Hepatocyte (in vitro differentiated cells): Measurements from ENCODE around the gene CATSPERD. TPM values are rescaled to one million over a fixed set of nuclear protein-coding genes. Genes with fewer than 3 reads are reported as not detected.

Source experiments
- DNase-seq: peaks from one replicate; pipeline ENCODE4 v3.0.0-alpha.2; 2016; ENCODE audit warnings: low spot score
- H2AFZ ChIP-seq: fragments of 200-600 bp; sonication (generic); 2 replicates; pipeline ENCODE4 v1.6.0; 2016; ENCODE audit warnings: antibody characterized with exemption, mild to moderate bottlenecking
- H3K27ac ChIP-seq: fragments of 200-600 bp; sonication (generic); 2 replicates; pipeline ENCODE4 v1.5.1; 2016; ENCODE audit warnings: mild to moderate bottlenecking
- H3K27me3 ChIP-seq: fragments of 200-600 bp; sonication (generic); 2 replicates; pipeline ENCODE4 v1.6.1; 2016
- H3K36me3 ChIP-seq: fragments of 200-600 bp; sonication (generic); replicated peaks from 2 replicates; pipeline ENCODE4 v1.5.1; 2016; ENCODE audit warnings: low read depth; ENCODE audit not compliant: insufficient read depth
- H3K4me1 ChIP-seq: fragments of 200-600 bp; sonication (generic); 2 replicates; pipeline ENCODE4 v1.5.1; 2016; ENCODE audit warnings: mild to moderate bottlenecking, moderate library complexity; ENCODE audit not compliant: insufficient read depth
- H3K4me2 ChIP-seq: fragments of 200-600 bp; sonication (generic); 2 replicates; pipeline ENCODE4 v1.6.0; 2016
- H3K4me3 ChIP-seq: fragments of 200-600 bp; sonication (generic); 2 replicates; pipeline ENCODE4 v1.5.1; 2016; ENCODE audit warnings: mild to moderate bottlenecking
- H3K79me2 ChIP-seq: fragments of 200-600 bp; sonication (generic); 2 replicates; pipeline ENCODE4 v1.6.0; 2017; ENCODE audit warnings: mild to moderate bottlenecking
- H3K9me2 ChIP-seq: fragments of 200-600 bp; sonication (generic); replicated peaks from 2 replicates; pipeline ENCODE4 v1.6.0; 2017; ENCODE audit warnings: mild to moderate bottlenecking; ENCODE audit not compliant: insufficient read depth
- H3K9me3 ChIP-seq: fragments of 200-600 bp; sonication (generic); 2 replicates; pipeline ENCODE4 v1.5.1; 2016; ENCODE audit warnings: low read depth, mild to moderate bottlenecking
- H4K20me1 ChIP-seq: fragments of 200-600 bp; sonication (generic); 2 replicates; pipeline ENCODE4 v1.6.0; 2016; ENCODE audit warnings: mild to moderate bottlenecking; ENCODE audit not compliant: insufficient read depth, poor library complexity, severe bottlenecking
- CTCF ChIP-seq: fragments of 200-600 bp; sonication (generic); IDR thresholded peaks from 2 replicates; pipeline ENCODE4 v1.5.1; 2016; ENCODE audit warnings: antibody characterized with exemption, mild to moderate bottlenecking; ENCODE audit not compliant: poor library complexity
- EZH2 ChIP-seq: fragments of 200-600 bp; sonication (generic); IDR thresholded peaks from 2 replicates; pipeline ENCODE4 v1.6.1; 2016; ENCODE audit warnings: antibody characterized with exemption, mild to moderate bottlenecking, borderline replicate concordance
- EZH2phosphoT487 ChIP-seq: fragments of 200-600 bp; sonication (generic); IDR thresholded peaks from one replicate; pipeline ENCODE4 v1.6.1; 2018; ENCODE audit warnings: antibody characterized with exemption, mild to moderate bottlenecking, low read depth, moderate library complexity; ENCODE audit not compliant: unreplicated experiment, severe bottlenecking
- WGBS: methylation state at CpG from one replicate; pipeline ENCODE4 v1.1.6; 2016; ENCODE audit warnings: low lambda C conversion rate; ENCODE audit errors: missing lambda C conversion rate; 5-methylcytosine and 5-hydroxymethylcytosine counted together
- polyA plus RNA-seq: library from polyadenylated mRNA; unstranded; fragments of >200 nt; fragmentation: Nextera tagmentation; extraction: Ambion mirVana; gene quantifications from 2 replicates; pipeline ENCODE4 v1.2.1, GENCODE V29; 2016
- total RNA-seq: library from RNA; depleted of rRNA; stranded (reverse); fragments of >200 nt; gene quantifications from 2 replicates; pipeline ENCODE4 v1.2.3, GENCODE V29; 2014

Gene CATSPERD
- total and polyA plus RNA-seq, 2 experiments from 2014 or later, result not detected

DNA sequence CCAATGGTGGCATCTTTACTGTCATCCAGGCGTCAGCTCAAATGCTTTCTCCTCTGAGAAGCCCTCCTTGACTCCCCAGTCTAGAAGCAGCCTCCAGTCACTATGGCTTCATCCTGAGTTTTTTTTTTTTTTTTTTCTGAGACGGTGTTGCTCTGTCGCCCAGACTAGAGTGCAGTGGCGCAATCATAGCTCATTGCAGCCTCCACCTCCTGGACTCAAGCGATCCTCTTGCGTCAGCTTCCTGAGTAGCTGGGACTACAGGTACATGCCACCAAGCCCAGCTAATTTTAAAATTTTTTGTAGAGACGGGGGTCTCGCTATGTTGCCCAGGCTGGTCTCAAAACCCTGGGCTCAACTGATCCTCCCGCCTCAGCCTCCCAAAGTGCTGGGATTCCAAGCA, 88.6 kb downstream of the CATSPERD start:
- H3K9me3 ChIP-seq, result no peaks in the 10 kb centered on the region
- peaks cover 6% of the 10 kb centered on the region for H3K4me1 ChIP-seq
- peak; percentile 14 for DNase-seq
- H2AFZ ChIP-seq, result no peak overlapping the region
- no peaks in the 10 kb centered on the region for H3K79me2 ChIP-seq
- H3K27ac ChIP-seq, result no peak overlapping the region
- no peak overlapping the region for H3K4me3 ChIP-seq
- H3K9me2 ChIP-seq, result no peaks in the 10 kb centered on the region
- no peak overlapping the region for H3K4me2 ChIP-seq
- H4K20me1 ChIP-seq, result no peaks in the 10 kb centered on the region
- H3K27me3 ChIP-seq, result no peaks in the 10 kb centered on the region
- no peaks in the 10 kb centered on the region for H3K36me3 ChIP-seq
- WGBS, result 89% methylated on average over 9 of the region's 9 CpGs
- TF ChIP-seq CTCF (no peak), EZH2 (no peak), EZH2phosphoT487 (no peak)

DNA sequence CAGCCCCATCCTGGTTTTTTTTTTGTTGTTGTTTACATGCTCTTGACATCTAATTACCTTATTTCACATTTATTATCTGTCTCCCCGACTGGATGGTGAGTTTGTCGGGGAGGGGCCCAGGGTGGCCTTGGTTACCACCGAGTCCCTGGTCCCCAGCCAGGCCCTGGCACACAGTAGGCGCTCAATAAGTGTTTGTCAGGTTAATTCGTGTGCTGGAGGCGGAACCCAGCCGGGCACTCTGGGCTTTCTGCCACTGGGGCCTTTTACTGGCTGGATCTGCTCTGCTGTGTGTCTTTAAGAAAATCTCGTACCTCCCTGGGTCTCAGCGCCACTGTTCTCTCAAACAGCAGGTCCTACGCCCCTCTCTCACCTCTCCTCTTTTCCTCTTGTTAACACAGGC, 89.0 kb downstream of the CATSPERD start:
- no peaks in the 10 kb centered on the region for H3K27me3 ChIP-seq
- no peaks in the 10 kb centered on the region for H3K79me2 ChIP-seq
- H3K36me3 ChIP-seq, result no peaks in the 10 kb centered on the region
- H3K9me2 ChIP-seq, result no peaks in the 10 kb centered on the region
- H3K4me1 ChIP-seq, result peaks cover 3% of the 10 kb centered on the region
- no peaks in the 10 kb centered on the region for H3K9me3 ChIP-seq
- H2AFZ ChIP-seq, result no peak overlapping the region
- TF ChIP-seq EZH2 (no peak), CTCF (no peak), EZH2phosphoT487 (no peak)
- no peak overlapping the region for H3K4me2 ChIP-seq
- WGBS, result 88% methylated on average over 10 of the region's 10 CpGs
- H4K20me1 ChIP-seq, result no peaks in the 10 kb centered on the region
- DNase-seq, result no peak
- H3K4me3 ChIP-seq, result no peak overlapping the region
- H3K27ac ChIP-seq, result no peak overlapping the region

- H3K4me1 ChIP-seq, result no peaks in the 10 kb centered on the region
- H2AFZ ChIP-seq, result no peak overlapping the region
- no peaks in the 10 kb centered on the region for H3K9me2 ChIP-seq
- H3K27ac ChIP-seq, result no peak overlapping the region
- no peaks in the 10 kb centered on the region for H3K27me3 ChIP-seq
- no peaks in the 10 kb centered on the region for H4K20me1 ChIP-seq
- H3K4me3 ChIP-seq, result no peak overlapping the region
- H3K9me3 ChIP-seq, result no peaks in the 10 kb centered on the region
- 97% methylated on average over 4 of the region's 4 CpGs for WGBS
- TF ChIP-seq EZH2phosphoT487 (no peak), EZH2 (no peak), CTCF (no peak)
- DNase-seq, result no peak
- no peaks in the 10 kb centered on the region for H3K79me2 ChIP-seq
- no peaks in the 10 kb centered on the region for H3K36me3 ChIP-seq
- no peak overlapping the region for H3K4me2 ChIP-seq
Measured at GRCh38 chr19:5811117-5811516, 90.7 kb downstream of the CATSPERD start.
